Esophagus squamous epithelium (tissue), 4 donors: ENCODE results near the gene DKK2.

Experiments used
- POLR2A ChIP-seq, 4 donors: fragments of 450-650 bp; IDR thresholded peaks; one replicate each; pipeline ENCODE4 v1.6.1; 2017; ENCODE audit warnings: antibody characterized with exemption in 4 of 4, mild to moderate bottlenecking in 4 of 4, moderate library complexity in 3 of 4
- TF ChIP-seq, protein P1 (sequence below), 6 experiments: fragments of 450-650 bp in 4 of 6; fragments of 200-600 bp in 2 of 6; sonication (generic) in 2 of 6; IDR thresholded peaks; one replicate each; pipeline ENCODE4 v1.5.1; 2016 to 2019; ENCODE audit warnings: antibody characterized with exemption in 6 of 6, mild to moderate bottlenecking in 4 of 6, moderate library complexity in 4 of 6

DNA sequence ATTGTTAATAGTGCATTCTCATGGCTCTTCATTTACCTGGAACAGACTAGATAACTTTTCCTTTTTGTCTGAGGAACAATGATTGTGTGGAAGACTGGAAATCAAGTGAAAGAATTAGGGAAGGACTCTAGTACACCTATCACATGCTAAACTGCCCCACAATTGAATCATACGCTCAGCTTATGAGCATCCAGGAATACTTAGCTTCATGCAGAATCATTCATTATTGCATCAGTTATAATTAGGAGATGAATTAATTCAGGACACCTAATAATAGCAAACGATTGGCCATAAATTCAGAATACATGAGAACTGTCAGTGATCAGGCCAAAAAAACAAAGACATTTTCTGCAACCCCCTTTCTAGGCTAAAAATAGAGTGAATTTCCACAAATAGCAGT is 106.9 kb downstream of the DKK2 start:
- TF ChIP-seq POLR2A (IDR thresholded peaks at IDR 0.05) = no peak
- TF ChIP-seq, protein P1, sequence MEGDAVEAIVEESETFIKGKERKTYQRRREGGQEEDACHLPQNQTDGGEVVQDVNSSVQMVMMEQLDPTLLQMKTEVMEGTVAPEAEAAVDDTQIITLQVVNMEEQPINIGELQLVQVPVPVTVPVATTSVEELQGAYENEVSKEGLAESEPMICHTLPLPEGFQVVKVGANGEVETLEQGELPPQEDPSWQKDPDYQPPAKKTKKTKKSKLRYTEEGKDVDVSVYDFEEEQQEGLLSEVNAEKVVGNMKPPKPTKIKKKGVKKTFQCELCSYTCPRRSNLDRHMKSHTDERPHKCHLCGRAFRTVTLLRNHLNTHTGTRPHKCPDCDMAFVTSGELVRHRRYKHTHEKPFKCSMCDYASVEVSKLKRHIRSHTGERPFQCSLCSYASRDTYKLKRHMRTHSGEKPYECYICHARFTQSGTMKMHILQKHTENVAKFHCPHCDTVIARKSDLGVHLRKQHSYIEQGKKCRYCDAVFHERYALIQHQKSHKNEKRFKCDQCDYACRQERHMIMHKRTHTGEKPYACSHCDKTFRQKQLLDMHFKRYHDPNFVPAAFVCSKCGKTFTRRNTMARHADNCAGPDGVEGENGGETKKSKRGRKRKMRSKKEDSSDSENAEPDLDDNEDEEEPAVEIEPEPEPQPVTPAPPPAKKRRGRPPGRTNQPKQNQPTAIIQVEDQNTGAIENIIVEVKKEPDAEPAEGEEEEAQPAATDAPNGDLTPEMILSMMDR (IDR thresholded peaks at IDR 0.05) = no peak
